Natural killer cell (primary cell): ENCODE results near the gene CA7. TPM values are rescaled to one million over a fixed set of nuclear protein-coding genes. Genes with fewer than 3 reads are reported as not detected.

Experiments
- ATAC-seq, 3 donors: fragments of 150-1000 bp in 2 of 3; fragments of 200-7000 bp in 1 of 3; cut with Tn5 transposase; 1 replicate in 1 of 3; 2 replicates in 2 of 3; pipeline ENCODE4 v1.10.0; 2021; ENCODE audit warnings: mild to moderate bottlenecking in 2 of 3, moderate library complexity in 2 of 3
- DNase-seq, 2 donors: peaks; one replicate each; pipeline versions ENCODE4 v3.0.0 to v3.0.0-alpha.2; 2013 to 2021; ENCODE audit warnings: mixed read lengths in 1 of 2
- H3K27ac ChIP-seq: one replicate; pipeline ENCODE4 v1.5.1; 2013; ENCODE audit warnings: mild to moderate bottlenecking, low read length
- H3K27me3 ChIP-seq: one replicate; pipeline ENCODE4 v1.6.1; 2013; ENCODE audit warnings: low read length; ENCODE audit not compliant: control insufficient read depth, insufficient read depth
- H3K36me3 ChIP-seq: one replicate; pipeline ENCODE4 v1.6.1; 2013; ENCODE audit warnings: low read length; ENCODE audit not compliant: control insufficient read depth, insufficient read depth
- H3K4me1 ChIP-seq: one replicate; pipeline ENCODE4 v1.6.1; 2013; ENCODE audit warnings: low read length; ENCODE audit not compliant: control insufficient read depth, insufficient read depth
- H3K4me3 ChIP-seq: one replicate; pipeline ENCODE4 v1.5.1; 2013; ENCODE audit warnings: low read length
- H3K9me3 ChIP-seq: one replicate; pipeline ENCODE4 v1.6.1; 2013; ENCODE audit warnings: low read length; ENCODE audit not compliant: control insufficient read depth, insufficient read depth
- H3K27ac Mint-ChIP-seq, 2 donors: one replicate each; pipeline ENCODE4 v1.8.0; 2022; ENCODE audit warnings: mild to moderate bottlenecking in 2 of 2, mixed read lengths in 2 of 2, moderate library complexity in 1 of 2
- H3K27me3 Mint-ChIP-seq, 2 donors: one replicate each; pipeline ENCODE4 v1.8.0; 2022; ENCODE audit warnings: low read depth in 2 of 2, mixed read lengths in 2 of 2
- H3K36me3 Mint-ChIP-seq: one replicate; pipeline ENCODE4 v1.8.0; 2022; ENCODE audit warnings: mixed read lengths
- H3K4me1 Mint-ChIP-seq, 2 donors: one replicate each; pipeline ENCODE4 v1.8.0; 2022; ENCODE audit warnings: mixed read lengths in 2 of 2
- H3K4me3 Mint-ChIP-seq: one replicate; pipeline ENCODE4 v1.8.0; 2022; ENCODE audit warnings: mild to moderate bottlenecking, moderate library complexity, mixed read lengths
- H3K9me3 Mint-ChIP-seq, 2 donors: one replicate each; pipeline ENCODE4 v1.8.0; 2022; ENCODE audit warnings: mixed read lengths in 2 of 2
- WGBS: methylation state at CpG from one replicate; pipeline ENCODE4 v1.1.7; 2013; ENCODE audit warnings: missing lambda C conversion rate; ENCODE audit not compliant: insufficient coverage; 5-methylcytosine and 5-hydroxymethylcytosine counted together
- intact Hi-C: fragments of 100-400 bp; cut with micrococcal nuclease; formaldehyde crosslinking; loops from one replicate; pipeline ENCODE4 v1.14.2; 2022
- total RNA-seq, 4 donors: library from RNA; stranded (reverse); fragments of 120-200 nt in 1 of 4; gene quantifications; one replicate each; pipeline versions ENCODE4 v1.2.3 to v1.2.4, GENCODE V29; 2013 to 2022
- TF ChIP-seq, protein P1 (sequence below): fragments of 200-600 bp; IDR thresholded peaks from one replicate; pipeline ENCODE4 v1.8.0; 2022; ENCODE audit warnings: antibody characterized with exemption

The CA7 gene
- total RNA-seq, 3 donors from 2014 or later (not counting 1 experiment from before 2014, with no cell fraction given), result not detected

DNA sequence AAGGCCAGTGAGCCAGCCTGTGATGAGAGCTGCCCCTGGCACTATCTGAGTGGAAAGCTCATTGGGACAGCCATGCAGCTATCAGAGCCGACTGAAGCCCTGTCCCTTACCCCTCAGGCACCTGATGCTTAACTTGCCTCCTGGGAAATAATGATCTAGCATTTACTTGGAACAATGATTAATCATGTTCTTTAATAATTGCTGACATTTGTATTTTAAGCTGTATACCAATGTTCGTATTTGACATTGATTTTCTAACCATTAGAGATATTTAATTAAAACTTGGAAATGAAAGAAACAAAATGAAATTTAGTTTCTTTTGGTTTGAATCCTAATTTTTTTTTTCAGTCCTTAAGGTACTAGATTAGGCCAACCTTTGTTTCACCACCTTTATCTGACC is 46.6 kb downstream of the CA7 start:
- Histone ChIP-seq H3K9me3 (no peaks in the 10 kb centered on the region), H3K4me1 (peaks cover 2% of the 10 kb centered on the region), H3K27me3 (no peaks in the 10 kb centered on the region), H3K36me3 (peaks cover 17% of the 10 kb centered on the region), H3K4me3 (no peak overlapping the region), H3K27ac (no peak overlapping the region)
- intact Hi-C loops, result no loop called here
- Mint-ChIP-seq H3K4me1 (peaks cover 10 to 38% of the 10 kb centered on the region in 2 donors), H3K36me3 (no peaks in the 10 kb centered on the region), H3K4me3 (no peak overlapping the region), H3K27me3 (no peaks in the 10 kb centered on the region), H3K27ac (no peak overlapping the region), H3K9me3 (no peaks in the 10 kb centered on the region)
- 85% methylated on average over 1 of the region's 2 CpGs for WGBS
- TF ChIP-seq, protein P1, sequence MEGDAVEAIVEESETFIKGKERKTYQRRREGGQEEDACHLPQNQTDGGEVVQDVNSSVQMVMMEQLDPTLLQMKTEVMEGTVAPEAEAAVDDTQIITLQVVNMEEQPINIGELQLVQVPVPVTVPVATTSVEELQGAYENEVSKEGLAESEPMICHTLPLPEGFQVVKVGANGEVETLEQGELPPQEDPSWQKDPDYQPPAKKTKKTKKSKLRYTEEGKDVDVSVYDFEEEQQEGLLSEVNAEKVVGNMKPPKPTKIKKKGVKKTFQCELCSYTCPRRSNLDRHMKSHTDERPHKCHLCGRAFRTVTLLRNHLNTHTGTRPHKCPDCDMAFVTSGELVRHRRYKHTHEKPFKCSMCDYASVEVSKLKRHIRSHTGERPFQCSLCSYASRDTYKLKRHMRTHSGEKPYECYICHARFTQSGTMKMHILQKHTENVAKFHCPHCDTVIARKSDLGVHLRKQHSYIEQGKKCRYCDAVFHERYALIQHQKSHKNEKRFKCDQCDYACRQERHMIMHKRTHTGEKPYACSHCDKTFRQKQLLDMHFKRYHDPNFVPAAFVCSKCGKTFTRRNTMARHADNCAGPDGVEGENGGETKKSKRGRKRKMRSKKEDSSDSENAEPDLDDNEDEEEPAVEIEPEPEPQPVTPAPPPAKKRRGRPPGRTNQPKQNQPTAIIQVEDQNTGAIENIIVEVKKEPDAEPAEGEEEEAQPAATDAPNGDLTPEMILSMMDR, result no peak
- ATAC-seq (no peak), DNase-seq (no peak)

DNA sequence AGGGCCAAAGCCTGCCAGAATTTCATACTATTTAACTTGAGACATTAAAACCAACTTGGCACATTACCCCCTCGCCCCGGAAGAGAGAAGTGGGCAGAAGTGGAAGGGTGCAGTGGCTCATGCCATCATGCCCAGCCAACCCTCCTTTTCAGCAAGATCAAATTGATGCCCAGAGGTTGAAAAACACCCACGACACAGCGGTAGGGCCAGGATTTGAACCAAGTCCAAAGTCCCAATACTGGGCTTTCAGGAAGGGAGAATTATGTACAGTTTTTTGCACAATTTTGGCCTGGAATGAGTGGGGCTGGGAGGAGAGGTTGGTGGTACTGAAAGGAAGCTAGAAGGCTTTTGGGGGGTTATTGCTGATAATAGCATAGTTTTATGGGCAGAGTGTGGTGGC is 47.1 kb downstream of the CA7 start:
- TF ChIP-seq, protein P1, result no peak
- Histone ChIP-seq H3K27me3 (no peaks in the 10 kb centered on the region), H3K4me1 (peaks cover 2% of the 10 kb centered on the region), H3K36me3 (peaks cover 12% of the 10 kb centered on the region), H3K4me3 (no peak overlapping the region), H3K27ac (no peak overlapping the region), H3K9me3 (no peaks in the 10 kb centered on the region)
- 100% methylated on average over 4 of the region's 4 CpGs for WGBS
- no peak for ATAC-seq
- Mint-ChIP-seq H3K4me1 (peaks cover 10 to 41% of the 10 kb centered on the region in 2 donors), H3K27ac (no peak overlapping the region), H3K36me3 (no peaks in the 10 kb centered on the region), H3K9me3 (no peaks in the 10 kb centered on the region), H3K4me3 (no peak overlapping the region), H3K27me3 (no peaks in the 10 kb centered on the region)
- intact Hi-C loops, result no loop called here
- no peak for DNase-seq

DNA sequence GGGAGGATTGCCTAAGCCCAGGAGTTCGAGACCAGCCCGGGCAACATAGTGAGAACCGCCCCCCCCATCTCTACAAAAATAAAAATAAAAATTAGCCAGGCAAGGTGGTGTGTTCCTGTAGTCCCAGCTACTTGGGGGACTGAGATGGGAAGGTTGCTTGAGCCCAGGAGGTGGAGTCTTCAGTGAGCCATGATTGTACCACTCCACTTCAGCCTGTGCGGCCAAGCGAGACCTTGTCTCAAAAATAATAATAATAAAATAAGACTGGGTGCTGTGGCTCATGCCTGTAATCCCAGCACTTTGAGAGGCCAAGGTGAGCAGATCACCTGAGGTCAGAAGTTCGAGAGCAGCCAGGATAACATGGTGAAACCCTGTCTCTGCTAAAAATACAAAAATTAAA is 47.6 kb downstream of the CA7 start:
- TF ChIP-seq, protein P1, result no peak
- Mint-ChIP-seq H3K4me1 (peaks cover 10 to 38% of the 10 kb centered on the region in 2 donors), H3K27me3 (no peaks in the 10 kb centered on the region), H3K27ac (no peak overlapping the region), H3K4me3 (no peak overlapping the region), H3K36me3 (no peaks in the 10 kb centered on the region), H3K9me3 (no peaks in the 10 kb centered on the region)
- no peaks in the 10 kb centered on the region for H3K9me3 ChIP-seq
- ATAC-seq (no peak), DNase-seq (no peak)
- H3K4me1 ChIP-seq, result peaks cover 2% of the 10 kb centered on the region
- H3K27ac ChIP-seq, result no peak overlapping the region
- no peak overlapping the region for H3K4me3 ChIP-seq
- H3K36me3 ChIP-seq, result peaks cover 10% of the 10 kb centered on the region
- 100% methylated on average over 2 of the region's 6 CpGs for WGBS
- H3K27me3 ChIP-seq, result no peaks in the 10 kb centered on the region
- intact Hi-C loops, result no loop called here

DNA sequence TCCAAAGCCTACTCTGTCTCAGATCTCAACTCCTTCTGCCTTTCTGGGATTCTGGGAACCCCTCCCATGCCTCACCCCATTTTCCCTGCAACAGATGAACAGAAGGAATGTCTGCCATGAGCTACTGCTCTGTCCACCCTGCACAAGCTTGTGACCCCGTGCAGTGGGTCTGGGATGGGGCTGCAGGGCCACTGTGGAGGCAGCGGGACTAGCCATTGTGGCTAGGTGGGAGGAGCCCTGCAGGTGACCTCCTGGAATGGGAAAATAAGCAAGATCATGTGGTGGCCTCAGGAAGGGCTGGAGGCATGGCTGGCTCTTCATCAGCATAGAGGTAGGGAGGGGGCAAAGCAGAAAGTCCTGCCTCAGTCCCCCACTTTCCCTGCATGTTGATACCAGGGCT is 49.8 kb downstream of the CA7 start:
- Mint-ChIP-seq H3K27ac (no peak overlapping the region), H3K9me3 (no peaks in the 10 kb centered on the region), H3K4me3 (no peak overlapping the region), H3K36me3 (no peaks in the 10 kb centered on the region), H3K27me3 (no peaks in the 10 kb centered on the region), H3K4me1 (peaks cover 4 to 27% of the 10 kb centered on the region in 2 donors)
- ATAC-seq, result no peak
- TF ChIP-seq, protein P1, result no peak
- Histone ChIP-seq H3K27me3 (no peaks in the 10 kb centered on the region), H3K4me3 (no peak overlapping the region), H3K36me3 (peaks cover 4% of the 10 kb centered on the region), H3K9me3 (no peaks in the 10 kb centered on the region), H3K4me1 (peaks cover 2% of the 10 kb centered on the region), H3K27ac (no peak overlapping the region)
- WGBS, result 93% methylated on average over 2 of the region's 2 CpGs
- no peak for DNase-seq
- intact Hi-C loops, result loop anchor here (2.0 kb wide), 1 partner anchor 35 kb away; no protein-coding TSS in a partner anchor
